Neuronal stem cell (in vitro differentiated cells): ENCODE results near the gene SNX1.

ENCODE experiments used
- DNase-seq: peaks from one replicate; pipeline ENCODE4 v3.0.0-alpha.2; 2013; ENCODE audit warnings: low spot score
- H2AFZ ChIP-seq: one replicate; pipeline ENCODE4 v1.6.1; 2013; ENCODE audit warnings: mild to moderate bottlenecking, low read length, inconsistent platforms
- H2AK5ac ChIP-seq: 2 replicates; pipeline ENCODE4 v1.6.1; 2013; ENCODE audit warnings: low read depth, mild to moderate bottlenecking, inconsistent platforms, low read length, moderate library complexity, mixed read lengths
- H2BK120ac ChIP-seq: 2 replicates; pipeline ENCODE4 v1.6.1; 2013; ENCODE audit warnings: low read depth, mild to moderate bottlenecking, inconsistent platforms, low read length, moderate library complexity, mixed read lengths
- H2BK12ac ChIP-seq: one replicate; pipeline ENCODE4 v1.6.1; 2013; ENCODE audit warnings: low read length, inconsistent platforms
- H2BK15ac ChIP-seq: 2 replicates; pipeline ENCODE4 v1.6.1; 2013; ENCODE audit warnings: mild to moderate bottlenecking, low read length, inconsistent platforms, mixed read lengths
- H2BK5ac ChIP-seq: one replicate; pipeline ENCODE4 v1.6.1; 2013; ENCODE audit warnings: inconsistent platforms, mild to moderate bottlenecking, low read length, moderate library complexity
- H3K14ac ChIP-seq: one replicate; pipeline ENCODE4 v1.6.1; 2013; ENCODE audit warnings: low read length, inconsistent platforms
- H3K18ac ChIP-seq: 2 replicates; pipeline ENCODE4 v1.6.1; 2013; ENCODE audit warnings: low read length, inconsistent platforms
- H3K23ac ChIP-seq: 2 replicates; pipeline ENCODE4 v1.6.1; 2013; ENCODE audit warnings: low read depth, mild to moderate bottlenecking, mixed read lengths, low read length, inconsistent platforms; ENCODE audit not compliant: poor library complexity
- H3K27ac ChIP-seq: replicated peaks from 3 replicates; pipeline ENCODE4 v1.5.1; 2013; ENCODE audit warnings: low read length, inconsistent platforms
- H3K27me3 ChIP-seq, 3 experiments: 2 replicates each; pipeline ENCODE4 v1.6.1; 2013; ENCODE audit warnings: low read length in 3 of 3, mild to moderate bottlenecking in 2 of 3, inconsistent platforms in 1 of 3, low read depth in 1 of 3, mixed read lengths in 1 of 3, moderate library complexity in 1 of 3; ENCODE audit not compliant: control insufficient read depth in 3 of 3, insufficient read depth in 3 of 3
- H3K36me3 ChIP-seq, 2 donors: replicated peaks in 1 of 2; 2 replicates each; pipeline ENCODE4 v1.6.1; 2013; ENCODE audit warnings: low read length in 2 of 2; ENCODE audit not compliant: control insufficient read depth in 2 of 2, insufficient read depth in 2 of 2
- H3K4ac ChIP-seq: 2 replicates; pipeline ENCODE4 v1.6.1; 2013; ENCODE audit warnings: inconsistent platforms, mild to moderate bottlenecking, low read length, moderate library complexity
- H3K4me1 ChIP-seq, 2 donors: 1 replicate in 1 of 2; 2 replicates in 1 of 2; pipeline ENCODE4 v1.6.1; 2013; ENCODE audit warnings: low read length in 2 of 2, low read depth in 1 of 2; ENCODE audit not compliant: control insufficient read depth in 2 of 2, insufficient read depth in 1 of 2
- H3K4me2 ChIP-seq: one replicate; pipeline ENCODE4 v1.6.1; 2013; ENCODE audit warnings: mild to moderate bottlenecking, low read length, inconsistent platforms; ENCODE audit not compliant: insufficient read depth, poor library complexity, severe bottlenecking
- H3K4me3 ChIP-seq, 2 donors: 2 replicates each; pipeline ENCODE4 v1.5.1; 2013; ENCODE audit warnings: low read length in 2 of 2, mild to moderate bottlenecking in 2 of 2, inconsistent platforms in 1 of 2, moderate library complexity in 1 of 2
- H3K79me1 ChIP-seq: one replicate; pipeline ENCODE4 v1.6.1; 2013; ENCODE audit warnings: low read depth, mild to moderate bottlenecking, inconsistent platforms, low read length, moderate library complexity
- H3K9ac ChIP-seq: one replicate; pipeline ENCODE4 v1.6.1; 2013; ENCODE audit warnings: mild to moderate bottlenecking, low read depth, low read length, inconsistent platforms; ENCODE audit not compliant: poor library complexity
- H3K9me3 ChIP-seq, 2 donors: replicated peaks in 1 of 2; 2 replicates each; pipeline versions ENCODE3 to v1.6.1; 2013; ENCODE audit warnings: low read length in 2 of 2, mild to moderate bottlenecking in 2 of 2, inconsistent platforms in 1 of 2, low read depth in 1 of 2, mixed read lengths in 1 of 2, moderate library complexity in 1 of 2; ENCODE audit not compliant: control insufficient read depth in 2 of 2, insufficient read depth in 1 of 2
- H4K8ac ChIP-seq: one replicate; pipeline ENCODE4 v1.6.1; 2013; ENCODE audit warnings: low read depth, mild to moderate bottlenecking, inconsistent platforms, low read length, moderate library complexity
- H4K91ac ChIP-seq: one replicate; pipeline ENCODE4 v1.6.1; 2013; ENCODE audit warnings: low read length, low read depth, mild to moderate bottlenecking, inconsistent platforms; ENCODE audit not compliant: poor library complexity
- WGBS, 2 donors: extraction: QIAGEN DNeasy Blood & Tissue Kit; methylation state at CpG; one replicate each; pipeline ENCODE4 v1.1.7; 2013; ENCODE audit warnings: missing lambda C conversion rate in 2 of 2, mixed read lengths in 1 of 2; ENCODE audit not compliant: insufficient read length in 2 of 2, insufficient replicate concordance in 1 of 2; ENCODE audit errors: extremely low coverage in 2 of 2; 5-methylcytosine and 5-hydroxymethylcytosine counted together

Gene SNX1

GRCh38 chr15:64132217-64132616 is 36.4 kb downstream of the SNX1 start:
- Histone ChIP-seq H3K4me1 (no peaks in the 10 kb centered on the region), H3K27me3 (no peaks in the 10 kb centered on the region), H3K23ac (no peak overlapping the region), H3K9ac (no peak overlapping the region), H2BK15ac (no peak overlapping the region), H3K27ac (no peak overlapping the region), H2BK12ac (no peak overlapping the region), H4K91ac (no peak overlapping the region), H2BK120ac (no peak overlapping the region), H3K4me3 (no peak overlapping the region), H2BK5ac (no peak overlapping the region), H4K8ac (no peak overlapping the region), H2AFZ (no peak overlapping the region), H3K36me3 (peaks cover 60 to 91% of the 10 kb centered on the region in 2 donors), H3K79me1 (no peaks in the 10 kb centered on the region), H3K4me2 (no peak overlapping the region), H3K4ac (no peak overlapping the region), H2AK5ac (no peak overlapping the region), H3K18ac (no peak overlapping the region), H3K9me3 (no peaks in the 10 kb centered on the region), H3K14ac (no peak overlapping the region)
- DNase-seq = no peak
- WGBS, 2 donors = no CpG with 5 or more reads among the region's 4 CpGs

DNA sequence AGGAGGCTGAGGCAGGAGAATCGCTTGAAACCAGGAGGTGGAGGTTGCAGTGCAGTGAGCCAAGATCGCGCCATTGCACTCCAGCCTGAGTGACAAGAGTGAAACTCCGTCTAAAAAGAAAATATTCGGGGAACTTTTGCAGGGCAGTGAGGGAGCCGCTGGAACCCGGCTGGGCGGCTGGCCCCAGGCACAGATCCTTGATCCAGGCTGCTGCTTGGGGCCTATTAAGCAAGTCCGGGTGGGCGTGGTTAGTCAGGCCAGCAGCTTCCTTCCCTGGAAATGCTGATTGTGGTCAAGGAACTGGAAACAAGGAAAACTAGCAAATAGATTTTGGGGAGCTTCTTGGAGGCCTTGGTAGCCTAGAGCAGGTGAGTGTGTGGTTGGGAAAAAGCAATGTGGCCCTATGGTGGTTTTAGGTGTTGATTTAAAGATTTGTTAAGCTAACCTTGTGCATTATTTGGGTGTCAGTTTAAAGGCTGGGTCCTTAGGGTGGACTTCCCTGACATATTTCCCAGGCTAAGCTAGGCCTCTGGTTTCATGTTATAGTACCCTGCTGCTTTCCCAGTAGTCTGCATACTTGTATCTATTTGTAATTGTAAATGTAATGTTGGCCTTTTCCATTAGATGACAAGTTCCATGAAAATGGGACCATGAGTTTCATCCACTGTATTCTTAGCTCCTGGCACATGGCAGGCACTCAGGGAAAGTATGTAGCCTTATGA is 38.0 kb downstream of the SNX1 start:
- Histone ChIP-seq H3K14ac (no peak overlapping the region), H2AFZ (no peak overlapping the region), H2BK12ac (no peak overlapping the region), H3K23ac (no peak overlapping the region), H2BK120ac (no peak overlapping the region), H3K36me3 (peaks cover 55 to 91% of the 10 kb centered on the region in 2 donors), H4K91ac (no peak overlapping the region), H2BK5ac (no peak overlapping the region), H3K9ac (no peak overlapping the region), H3K18ac (no peak overlapping the region), H3K27ac (no peak overlapping the region), H3K4ac (no peak overlapping the region), H3K27me3 (no peaks in the 10 kb centered on the region), H2BK15ac (no peak overlapping the region), H3K4me3 (no peak overlapping the region), H2AK5ac (no peak overlapping the region), H3K4me1 (no peaks in the 10 kb centered on the region), H3K9me3 (no peaks in the 10 kb centered on the region), H3K79me1 (no peaks in the 10 kb centered on the region), H3K4me2 (no peak overlapping the region), H4K8ac (no peak overlapping the region)
- WGBS, 2 donors = no CpG with 5 or more reads among the region's 10 CpGs
- no peak for DNase-seq

DNA sequence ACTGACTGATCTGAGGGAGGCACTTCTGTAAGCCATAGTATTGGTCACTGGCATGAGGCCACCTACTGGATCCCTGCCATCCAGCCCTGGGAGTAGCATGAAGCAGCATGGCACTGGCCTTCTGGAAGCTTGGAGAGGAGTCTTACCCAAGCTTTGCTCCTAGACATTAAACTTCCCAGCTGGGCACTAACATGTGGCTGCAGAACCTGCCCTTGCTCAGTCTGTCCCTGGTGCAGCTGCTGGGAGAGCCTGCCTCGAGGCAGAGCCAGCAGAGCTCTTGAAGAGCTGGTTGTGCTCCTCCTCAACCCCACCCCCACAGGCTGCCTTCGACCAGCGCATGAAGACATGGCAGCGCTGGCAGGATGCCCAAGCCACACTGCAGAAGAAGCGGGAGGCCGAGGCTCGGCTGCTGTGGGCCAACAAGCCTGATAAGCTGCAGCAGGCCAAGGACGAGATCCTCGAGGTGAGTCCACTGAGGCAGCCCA is 38.6 kb downstream of the SNX1 start:
- no peak overlapping the region for H4K8ac ChIP-seq
- H2BK120ac ChIP-seq = no peak overlapping the region
- no CpG with 5 or more reads among the region's 9 CpGs for WGBS, 2 donors
- no peak for DNase-seq
- H2AFZ ChIP-seq = no peak overlapping the region
- H3K4ac ChIP-seq = no peak overlapping the region
- no peaks in the 10 kb centered on the region for H3K27me3 ChIP-seq
- no peak overlapping the region for H2BK15ac ChIP-seq
- no peaks in the 10 kb centered on the region for H3K9me3 ChIP-seq
- no peak overlapping the region for H4K91ac ChIP-seq
- no peaks in the 10 kb centered on the region for H3K79me1 ChIP-seq
- H3K14ac ChIP-seq = no peak overlapping the region
- H3K27ac ChIP-seq = no peak overlapping the region
- no peak overlapping the region for H2BK5ac ChIP-seq
- no peak overlapping the region for H3K18ac ChIP-seq
- H3K23ac ChIP-seq = no peak overlapping the region
- peaks cover 55 to 89% of the 10 kb centered on the region in 2 donors for H3K36me3 ChIP-seq
- H2AK5ac ChIP-seq = no peak overlapping the region
- H3K9ac ChIP-seq = peak overlapping the region; percentile 38
- H3K4me1 ChIP-seq = no peaks in the 10 kb centered on the region
- no peak overlapping the region for H3K4me3 ChIP-seq
- H2BK12ac ChIP-seq = no peak overlapping the region
- H3K4me2 ChIP-seq = no peak overlapping the region

- H2BK120ac ChIP-seq = no peak overlapping the region
- no peak overlapping the region for H2AK5ac ChIP-seq
- H2AFZ ChIP-seq = no peak overlapping the region
- H3K9ac ChIP-seq = no peak overlapping the region
- no peaks in the 10 kb centered on the region for H3K79me1 ChIP-seq
- no peaks in the 10 kb centered on the region for H3K27me3 ChIP-seq
- H4K91ac ChIP-seq = no peak overlapping the region
- no peaks in the 10 kb centered on the region for H3K9me3 ChIP-seq
- no peak overlapping the region for H3K4me2 ChIP-seq
- no peak overlapping the region for H2BK5ac ChIP-seq
- H3K36me3 ChIP-seq = peaks cover 44 to 81% of the 10 kb centered on the region in 2 donors
- no peak overlapping the region for H4K8ac ChIP-seq
- no peaks in the 10 kb centered on the region for H3K4me1 ChIP-seq
- H3K27ac ChIP-seq = no peak overlapping the region
- H3K14ac ChIP-seq = no peak overlapping the region
- H3K18ac ChIP-seq = no peak overlapping the region
- H3K4ac ChIP-seq = no peak overlapping the region
- no peak overlapping the region for H2BK12ac ChIP-seq
- H2BK15ac ChIP-seq = no peak overlapping the region
- no peak overlapping the region for H3K23ac ChIP-seq
- no CpG with 5 or more reads among the region's 7 CpGs for WGBS, 2 donors
- DNase-seq = no peak
- no peak overlapping the region for H3K4me3 ChIP-seq
Observed at GRCh38 chr15:64136347-64136746, 40.6 kb downstream of the SNX1 start.
